PFSK-1 (cell line): ENCODE results near the gene GABRA5. TPM values are rescaled to one million over a fixed set of nuclear protein-coding genes. Genes with fewer than 3 reads are reported as not detected.

Experiments
- FOXP2 ChIP-seq: optimal IDR thresholded peaks from 2 replicates; pipeline ENCODE3; 2011; ENCODE audit warnings: borderline replicate concordance, control low read depth, inconsistent platforms; ENCODE audit not compliant: insufficient read depth; ENCODE audit errors: extremely low read length, extremely low read depth
- POLR2AphosphoS5 ChIP-seq: IDR thresholded peaks from 2 replicates; pipeline ENCODE4 v1.6.1; 2012; ENCODE audit warnings: low read depth, mild to moderate bottlenecking, control low read depth, low read length, moderate library complexity
- SIN3A ChIP-seq: IDR thresholded peaks from 2 replicates; pipeline ENCODE4 v1.6.1; 2012; ENCODE audit warnings: mild to moderate bottlenecking, low read length, moderate library complexity, borderline replicate concordance; ENCODE audit not compliant: insufficient read depth
- TAF1 ChIP-seq: IDR thresholded peaks from 2 replicates; pipeline ENCODE4 v1.6.1; 2012; ENCODE audit warnings: low read length, control low read depth, borderline replicate concordance; ENCODE audit not compliant: insufficient read depth
- polyA plus RNA-seq: library from polyadenylated mRNA; unstranded; fragments of >200 nt; gene quantifications from one replicate; pipeline ENCODE4 v1.2.1, GENCODE V29; 2012; ENCODE audit warnings: low read depth, missing spikeins; ENCODE audit not compliant: insufficient read length
- TF ChIP-seq, protein P1 (sequence below), 2 experiments: IDR thresholded peaks; 2 replicates each; pipeline versions ENCODE4 v1.6.1 to v1.8.0; 2011 to 2012; ENCODE audit warnings: low read depth in 2 of 2, low read length in 2 of 2, control low read depth in 1 of 2, inconsistent platforms in 1 of 2, mild to moderate bottlenecking in 1 of 2, moderate library complexity in 1 of 2; ENCODE audit not compliant: insufficient read depth in 1 of 2

The GABRA5 gene
- not detected for polyA plus RNA-seq

DNA sequence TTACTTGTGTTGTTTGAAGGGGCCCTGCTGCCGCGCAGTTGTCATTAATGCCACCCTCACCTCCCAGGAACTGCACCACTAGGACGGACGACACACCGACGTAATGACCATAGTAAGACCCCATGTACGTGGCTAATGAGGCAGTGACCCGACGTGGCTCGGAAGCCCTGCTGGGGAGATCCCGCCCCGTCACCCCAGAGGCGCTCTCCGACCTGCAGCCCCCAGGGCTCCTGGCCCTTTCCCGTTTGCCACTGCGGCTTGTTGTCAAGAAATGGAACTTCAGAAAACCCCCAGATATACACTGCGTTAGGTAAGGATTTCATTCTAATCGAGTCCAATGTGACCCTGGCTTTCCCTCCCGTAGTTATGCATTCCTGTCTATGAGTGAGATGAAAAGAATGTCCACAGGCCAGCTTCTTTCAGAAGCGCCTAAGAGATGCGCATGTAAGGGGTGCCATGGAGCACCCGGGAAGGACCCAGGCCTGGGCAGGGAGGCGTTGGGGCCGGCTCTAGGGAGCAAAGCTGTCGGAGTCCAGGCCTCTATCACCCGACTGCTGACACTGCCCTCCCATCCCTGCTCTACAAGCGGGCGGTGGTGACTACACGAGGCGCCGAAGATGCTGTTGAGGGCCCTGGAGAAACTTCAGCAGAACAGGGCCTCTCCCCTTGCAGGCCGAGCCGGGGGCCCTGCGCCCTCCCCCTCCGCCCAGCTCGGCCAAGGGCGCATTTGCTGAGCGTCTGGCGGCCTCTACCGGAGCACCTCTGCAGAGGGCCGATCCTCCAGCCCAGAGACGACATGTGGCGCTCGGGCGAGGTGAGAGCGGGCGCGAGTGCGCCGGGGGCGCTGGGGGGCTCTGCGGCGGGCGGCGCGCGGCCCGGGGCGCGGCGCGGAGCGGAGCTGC lies at the start of gene GABRA5:
Gene GABRA5 (plus strand): TSS at position 765 of the 902 bp plus-strand sequence. CDS start 2,187 bp downstream, outside the sequence.
- TF ChIP-seq, protein P1, sequence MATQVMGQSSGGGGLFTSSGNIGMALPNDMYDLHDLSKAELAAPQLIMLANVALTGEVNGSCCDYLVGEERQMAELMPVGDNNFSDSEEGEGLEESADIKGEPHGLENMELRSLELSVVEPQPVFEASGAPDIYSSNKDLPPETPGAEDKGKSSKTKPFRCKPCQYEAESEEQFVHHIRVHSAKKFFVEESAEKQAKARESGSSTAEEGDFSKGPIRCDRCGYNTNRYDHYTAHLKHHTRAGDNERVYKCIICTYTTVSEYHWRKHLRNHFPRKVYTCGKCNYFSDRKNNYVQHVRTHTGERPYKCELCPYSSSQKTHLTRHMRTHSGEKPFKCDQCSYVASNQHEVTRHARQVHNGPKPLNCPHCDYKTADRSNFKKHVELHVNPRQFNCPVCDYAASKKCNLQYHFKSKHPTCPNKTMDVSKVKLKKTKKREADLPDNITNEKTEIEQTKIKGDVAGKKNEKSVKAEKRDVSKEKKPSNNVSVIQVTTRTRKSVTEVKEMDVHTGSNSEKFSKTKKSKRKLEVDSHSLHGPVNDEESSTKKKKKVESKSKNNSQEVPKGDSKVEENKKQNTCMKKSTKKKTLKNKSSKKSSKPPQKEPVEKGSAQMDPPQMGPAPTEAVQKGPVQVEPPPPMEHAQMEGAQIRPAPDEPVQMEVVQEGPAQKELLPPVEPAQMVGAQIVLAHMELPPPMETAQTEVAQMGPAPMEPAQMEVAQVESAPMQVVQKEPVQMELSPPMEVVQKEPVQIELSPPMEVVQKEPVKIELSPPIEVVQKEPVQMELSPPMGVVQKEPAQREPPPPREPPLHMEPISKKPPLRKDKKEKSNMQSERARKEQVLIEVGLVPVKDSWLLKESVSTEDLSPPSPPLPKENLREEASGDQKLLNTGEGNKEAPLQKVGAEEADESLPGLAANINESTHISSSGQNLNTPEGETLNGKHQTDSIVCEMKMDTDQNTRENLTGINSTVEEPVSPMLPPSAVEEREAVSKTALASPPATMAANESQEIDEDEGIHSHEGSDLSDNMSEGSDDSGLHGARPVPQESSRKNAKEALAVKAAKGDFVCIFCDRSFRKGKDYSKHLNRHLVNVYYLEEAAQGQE (IDR thresholded peaks at IDR 0.05; ENCODE audit: insufficient read depth in 1 of 2, low read depth in 2 of 2, low read length in 2 of 2): no peak
- TF ChIP-seq TAF1 (no peak), FOXP2 (no peak), SIN3A (no peak), POLR2AphosphoS5 (no peak)

DNA sequence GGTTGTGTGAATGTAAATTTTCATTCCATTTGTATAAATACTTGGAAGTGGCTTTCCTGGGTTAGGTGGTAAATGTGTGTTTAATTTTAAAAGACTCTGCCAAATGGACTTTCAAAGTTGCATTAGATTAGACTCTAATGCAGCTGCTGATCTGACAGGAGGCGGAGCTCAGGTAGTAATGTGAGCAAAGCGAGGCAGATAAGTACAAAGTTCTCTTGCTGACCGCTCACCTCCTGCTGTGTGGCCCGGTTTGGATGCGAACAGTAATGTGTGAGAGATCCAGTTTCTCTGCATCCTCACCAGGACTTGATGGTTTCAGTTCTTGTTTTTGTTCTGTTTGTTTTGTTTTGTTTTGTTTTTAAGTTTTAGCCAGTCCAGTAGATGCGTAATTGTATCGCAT lies 34.9 kb upstream of the GABRA5 start:
- TF ChIP-seq, protein P1 (IDR thresholded peaks at IDR 0.05; ENCODE audit: insufficient read depth in 1 of 2, low read depth in 2 of 2, low read length in 2 of 2): no peak
- TF ChIP-seq FOXP2 (no peak), POLR2AphosphoS5 (no peak), SIN3A (no peak), TAF1 (no peak)

DNA sequence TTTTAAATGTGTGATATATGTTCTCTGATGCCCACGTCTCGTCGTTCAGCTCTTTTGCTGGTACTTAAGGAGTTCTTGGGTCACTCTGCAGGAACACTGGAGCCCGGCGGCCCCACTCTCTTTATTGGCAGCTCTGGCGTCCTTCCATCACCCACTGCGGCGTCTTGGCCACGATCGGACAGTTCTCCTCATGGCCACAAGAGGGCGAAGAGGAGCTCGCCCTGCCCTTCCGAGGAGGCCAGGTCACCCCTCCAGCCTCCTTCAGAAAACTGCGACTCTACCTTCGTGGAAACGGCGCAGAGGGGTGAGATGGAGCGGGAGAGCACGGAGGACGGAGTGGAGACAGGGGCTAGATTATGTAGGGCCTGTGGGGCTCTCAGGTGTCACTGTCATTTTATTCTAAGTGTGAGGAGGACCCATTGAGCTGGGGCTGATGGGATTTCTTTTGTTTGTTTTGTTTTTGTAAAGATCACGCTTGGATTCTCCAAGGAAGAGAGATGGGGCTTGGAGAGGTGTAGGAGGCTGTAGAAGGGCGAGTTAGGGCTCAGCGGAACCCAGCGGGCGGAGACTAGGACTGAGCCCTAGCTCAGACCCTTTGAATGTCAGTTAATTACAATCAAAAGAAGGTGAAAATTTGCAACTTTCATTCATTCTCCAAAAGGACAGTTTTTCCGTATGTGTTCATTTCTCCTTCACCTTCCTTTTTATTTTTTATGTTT lies 28.0 kb upstream of the GABRA5 start:
- no peak for TF ChIP-seq SIN3A
- no peak for TF ChIP-seq FOXP2
- no peak for TF ChIP-seq POLR2AphosphoS5
- TF ChIP-seq, protein P1 (IDR thresholded peaks at IDR 0.05; ENCODE audit: insufficient read depth in 1 of 2, low read depth in 2 of 2, low read length in 2 of 2): no peak
- TF ChIP-seq TAF1: no peak

DNA sequence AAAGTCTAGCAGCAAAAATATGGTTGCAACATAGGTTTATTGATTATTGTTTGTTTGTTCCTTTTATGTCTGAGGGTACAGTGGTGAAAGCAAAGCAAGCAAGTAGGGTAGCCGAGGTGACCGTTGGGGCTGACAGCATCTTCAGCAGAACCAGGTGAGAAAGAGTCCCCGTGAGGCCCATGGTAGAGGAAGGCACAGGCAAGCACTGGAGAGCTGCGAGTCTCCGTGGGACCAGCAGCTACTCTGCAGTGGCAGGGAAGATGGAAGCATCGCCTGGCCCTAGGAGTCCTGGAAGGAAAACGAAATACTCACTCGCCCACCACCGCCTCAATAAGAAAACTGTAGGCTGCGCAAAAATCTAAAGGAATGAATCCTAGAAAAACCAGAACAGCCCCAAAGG lies 25.3 kb upstream of the GABRA5 start:
- TF ChIP-seq, protein P1 (IDR thresholded peaks at IDR 0.05; ENCODE audit: insufficient read depth in 1 of 2, low read depth in 2 of 2, low read length in 2 of 2): no peak
- TF ChIP-seq TAF1 (no peak), POLR2AphosphoS5 (no peak), SIN3A (no peak), FOXP2 (no peak)
